HG03571 (cell line): ENCODE measurements around the gene CA10.

ENCODE experiments used
- ATAC-seq: cut with Tn5 transposase; IDR thresholded peaks from one replicate; pipeline ENCODE4 v1.9.1; 2021; ENCODE audit not compliant: unreplicated experiment

The CA10 gene

GRCh38 chr17:51653878-51654277 lies 504.6 kb downstream of the CA10 start:
- no peak for ATAC-seq

GRCh38 chr17:51652529-51652928 lies 506.0 kb downstream of the CA10 start:
- ATAC-seq, result no peak

GRCh38 chr17:51651513-51652298 lies 506.8 kb downstream of the CA10 start:
- ATAC-seq, result no peak

- no peak for ATAC-seq
These were observed 507.7 kb downstream of the CA10 start for GRCh38 chr17:51650772-51651171.

GRCh38 chr17:51650202-51650601 lies 508.3 kb downstream of the CA10 start:
- no peak for ATAC-seq

- no peak for ATAC-seq
These were observed 510.7 kb downstream of the CA10 start for GRCh38 chr17:51647826-51648225.

- no peak for ATAC-seq
These were observed 511.4 kb downstream of the CA10 start for GRCh38 chr17:51647067-51647466.

GRCh38 chr17:51646539-51646938 lies 512.0 kb downstream of the CA10 start:
- no peak for ATAC-seq

GRCh38 chr17:51645056-51645455 lies 513.5 kb downstream of the CA10 start:
- no peak for ATAC-seq

GRCh38 chr17:51643702-51644490 lies 514.6 kb downstream of the CA10 start:
- ATAC-seq, result no peak

GRCh38 chr17:51642029-51642428 lies 516.5 kb downstream of the CA10 start:
- ATAC-seq, result no peak

GRCh38 chr17:51640108-51640622 lies 518.3 kb downstream of the CA10 start:
- no peak for ATAC-seq

- no peak for ATAC-seq
These were observed 519.5 kb downstream of the CA10 start for GRCh38 chr17:51638971-51639370.

GRCh38 chr17:51636291-51636690 lies 522.2 kb downstream of the CA10 start:
- no peak for ATAC-seq

GRCh38 chr17:51630101-51630671 lies 528.3 kb downstream of the CA10 start:
- no peak for ATAC-seq

GRCh38 chr17:51629232-51629631 lies 529.3 kb downstream of the CA10 start:
- no peak for ATAC-seq

GRCh38 chr17:51627779-51628178 lies 530.7 kb downstream of the CA10 start:
- no peak for ATAC-seq

- no peak for ATAC-seq
These were observed 540.0 kb downstream of the CA10 start for GRCh38 chr17:51618476-51618875.

- no peak for ATAC-seq
These were observed 540.5 kb downstream of the CA10 start for GRCh38 chr17:51617986-51618385.

GRCh38 chr17:51613255-51613654 lies 545.3 kb downstream of the CA10 start:
- ATAC-seq, result no peak

GRCh38 chr17:51612692-51613091 lies 545.8 kb downstream of the CA10 start:
- no peak for ATAC-seq

GRCh38 chr17:51611585-51611984 lies 546.9 kb downstream of the CA10 start:
- no peak for ATAC-seq
